G401.6 (cell line): ENCODE results near the gene MYH11.
A peak's percentile ranks its signal among the peaks of the same experiment; 100 is the strongest.
"Not testable (repeated sequence)": the region's sequence is repeated elsewhere in the genome, so short reads cannot be mapped to it uniquely, and the experiment has no call there.

Experiments used
- FAIRE-seq: peaks from 2 replicates; lab custom pipeline; 2012; peaks lifted over from hg19 to GRCh38; lab: Jason Lieb, UNC

The MYH11 gene

GRCh38 chr16:15708096-15708495 lies 148.7 kb downstream of the MYH11 start:
- no peak for FAIRE-seq

GRCh38 chr16:15707332-15707731 lies 149.5 kb downstream of the MYH11 start:
- FAIRE-seq: no peak

- FAIRE-seq: no peak
Observed at GRCh38 chr16:15705064-15705565, 151.7 kb downstream of the MYH11 start.

- no peak for FAIRE-seq
Observed at GRCh38 chr16:15704545-15704987, 152.3 kb downstream of the MYH11 start.

- no peak for FAIRE-seq
Observed at GRCh38 chr16:15703029-15703736, 153.6 kb downstream of the MYH11 start.

- FAIRE-seq: no peak
Observed at GRCh38 chr16:15701975-15702970, 154.6 kb downstream of the MYH11 start.

- no peak for FAIRE-seq
Observed at GRCh38 chr16:15701367-15701766, 155.5 kb downstream of the MYH11 start.

GRCh38 chr16:15699819-15700218 lies 157.0 kb downstream of the MYH11 start:
- no peak for FAIRE-seq

GRCh38 chr16:15694499-15694898 lies 162.3 kb downstream of the MYH11 start:
- no peak for FAIRE-seq

- not testable (repeated sequence) for FAIRE-seq
Observed at GRCh38 chr16:15692508-15692907, 164.3 kb downstream of the MYH11 start.

- FAIRE-seq: no peak
Observed at GRCh38 chr16:15691046-15691445, 165.8 kb downstream of the MYH11 start.

- no peak for FAIRE-seq
Observed at GRCh38 chr16:15690296-15690695, 166.5 kb downstream of the MYH11 start.

- no peak for FAIRE-seq
Observed at GRCh38 chr16:15689290-15689689, 167.5 kb downstream of the MYH11 start.

GRCh38 chr16:15686287-15686686 lies 170.5 kb downstream of the MYH11 start:
- no peak for FAIRE-seq

GRCh38 chr16:15682105-15682570 lies 174.7 kb downstream of the MYH11 start:
- FAIRE-seq: peak; percentile 82

GRCh38 chr16:15677447-15677846 lies 179.4 kb downstream of the MYH11 start:
- FAIRE-seq: no peak

GRCh38 chr16:15676506-15676905 lies 180.3 kb downstream of the MYH11 start:
- FAIRE-seq: no peak

- no peak for FAIRE-seq
Observed at GRCh38 chr16:15674571-15674970, 182.3 kb downstream of the MYH11 start.

- FAIRE-seq: no peak
Observed at GRCh38 chr16:15672514-15673167, 184.2 kb downstream of the MYH11 start.

GRCh38 chr16:15672127-15672513 lies 184.7 kb downstream of the MYH11 start:
- FAIRE-seq: not testable (repeated sequence)

GRCh38 chr16:15671530-15672117 lies 185.2 kb downstream of the MYH11 start:
- FAIRE-seq: no peak
